Stimulated activated CD8-positive, alpha-beta memory T cell treated with anti-CD3 and anti-CD28 coated beads, Interleukin-4, amount 100 ng/mL, for 48 hours (primary cell): ENCODE measurements around the gene KCNJ1.

Experiments used
- DNase-seq: peaks from one replicate; pipeline ENCODE4 v3.0.0-alpha.2; 2020

KCNJ1 gene

GRCh38 chr11:128819198-128819597 lies 47.9 kb downstream of the KCNJ1 start:
- DNase-seq, result no peak

DNA sequence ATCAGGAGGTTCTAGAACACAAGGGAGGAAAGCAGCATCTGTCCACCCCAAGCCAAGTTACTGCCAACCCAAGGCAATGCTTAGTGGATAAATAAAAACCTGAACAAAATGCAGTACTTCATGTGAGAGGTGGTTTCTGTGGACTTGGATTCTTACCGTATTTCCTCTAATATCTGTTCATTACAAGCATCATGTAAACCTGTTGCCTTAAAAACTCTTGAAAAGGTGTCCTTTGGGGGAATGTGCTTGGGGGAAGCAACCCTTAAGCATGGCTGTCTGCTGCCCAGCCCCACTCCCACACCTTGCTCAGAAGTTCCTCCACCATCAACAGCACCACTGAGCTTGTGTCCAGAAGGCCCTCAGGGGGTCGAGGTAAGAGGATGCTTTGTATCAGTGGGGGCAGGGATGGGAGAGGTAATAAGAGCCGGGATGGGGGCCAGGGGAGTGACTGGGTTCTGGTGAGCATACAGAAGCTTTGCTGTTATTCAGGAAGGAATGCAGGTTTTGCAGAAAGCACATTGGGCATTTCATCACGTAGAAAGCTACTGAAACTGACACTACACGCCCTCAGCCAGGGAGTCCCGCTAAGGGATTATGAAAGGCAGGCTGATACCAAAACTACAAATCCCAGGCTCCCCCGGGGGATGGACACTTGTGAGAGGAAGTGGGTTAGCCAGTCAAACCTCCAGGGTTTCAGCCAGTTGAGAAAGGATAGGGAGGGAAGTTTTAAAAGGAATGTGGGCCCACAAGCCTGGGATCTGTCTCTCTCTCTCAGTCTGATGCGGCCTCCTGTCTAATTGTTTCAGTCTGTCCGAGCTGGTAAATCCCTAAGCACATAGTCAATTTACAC lies 52.0 kb downstream of the KCNJ1 start:
- DNase-seq, result no peak

DNA sequence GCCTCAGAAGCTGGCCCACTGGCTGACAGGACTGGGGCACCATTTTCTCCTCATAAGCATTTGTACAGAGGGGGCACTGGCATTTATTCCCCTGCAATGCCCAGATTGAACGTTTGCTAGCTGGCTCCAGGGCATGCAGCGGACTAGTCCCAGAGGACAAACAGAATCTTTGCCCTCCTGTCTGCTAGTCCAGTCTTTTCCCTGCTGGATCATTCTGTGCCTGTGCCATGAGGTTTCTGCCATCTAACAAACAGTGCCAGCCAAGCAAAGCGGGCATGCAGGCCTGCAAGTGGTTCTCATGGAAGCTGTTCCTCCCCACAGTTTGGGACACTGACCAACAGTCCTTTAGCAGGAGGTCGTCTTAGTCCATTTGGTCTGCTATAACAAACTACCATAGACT lies 53.4 kb downstream of the KCNJ1 start:
- no peak for DNase-seq

DNA sequence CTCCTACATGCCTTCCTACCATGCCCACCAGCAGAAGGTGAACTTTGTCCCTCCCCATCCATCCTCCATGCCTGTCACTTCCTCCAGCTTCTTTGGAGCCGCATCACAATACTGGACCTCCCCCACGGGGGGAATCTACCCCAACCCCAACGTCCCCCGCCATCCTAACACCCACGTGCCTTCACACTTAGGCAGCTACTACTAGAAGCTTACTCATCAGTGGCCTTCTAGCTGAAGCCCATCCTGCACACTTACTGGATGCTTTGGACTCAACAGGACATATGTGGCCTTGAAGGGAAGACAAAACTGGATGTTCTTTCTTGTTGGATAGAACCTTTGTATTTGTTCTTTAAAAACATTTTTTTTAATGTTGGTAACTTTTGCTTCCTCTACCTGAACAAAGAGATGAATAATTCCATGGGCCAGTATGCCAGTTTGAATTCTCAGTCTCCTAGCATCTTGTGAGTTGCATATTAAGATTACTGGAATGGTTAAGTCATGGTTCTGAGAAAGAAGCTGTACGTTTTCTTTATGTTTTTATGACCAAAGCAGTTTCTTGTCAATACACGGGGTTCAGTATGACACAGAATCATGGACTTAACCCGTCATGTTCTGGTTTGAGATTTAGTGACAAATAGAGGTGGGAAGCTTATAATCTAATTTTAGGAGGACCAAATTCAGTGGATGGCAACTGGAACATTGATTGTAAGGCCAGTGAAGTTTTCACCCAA lies 56.1 kb downstream of the KCNJ1 start:
- no peak for DNase-seq

- no peak for DNase-seq
Observed at GRCh38 chr11:128809128-128809527, 58.0 kb downstream of the KCNJ1 start.

DNA sequence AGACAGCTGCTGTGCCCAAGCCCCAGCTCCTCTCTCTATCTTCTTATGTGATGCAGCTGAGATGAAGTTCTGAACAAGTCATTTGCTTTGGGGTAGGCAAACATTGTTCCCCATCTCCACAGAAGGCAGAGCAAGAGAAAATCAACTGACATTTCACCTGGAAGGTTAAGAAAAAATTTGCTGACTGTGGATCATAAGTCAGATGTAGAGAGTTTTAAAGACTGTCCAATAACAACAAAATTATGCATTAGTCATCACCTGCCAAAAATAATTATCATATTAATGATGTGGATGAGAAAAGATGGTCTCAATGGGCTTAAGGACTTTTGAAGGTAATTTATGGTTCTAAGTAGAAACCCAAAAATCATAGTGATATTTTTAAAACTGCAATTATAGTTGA lies 59.2 kb downstream of the KCNJ1 start:
- DNase-seq, result no peak

DNA sequence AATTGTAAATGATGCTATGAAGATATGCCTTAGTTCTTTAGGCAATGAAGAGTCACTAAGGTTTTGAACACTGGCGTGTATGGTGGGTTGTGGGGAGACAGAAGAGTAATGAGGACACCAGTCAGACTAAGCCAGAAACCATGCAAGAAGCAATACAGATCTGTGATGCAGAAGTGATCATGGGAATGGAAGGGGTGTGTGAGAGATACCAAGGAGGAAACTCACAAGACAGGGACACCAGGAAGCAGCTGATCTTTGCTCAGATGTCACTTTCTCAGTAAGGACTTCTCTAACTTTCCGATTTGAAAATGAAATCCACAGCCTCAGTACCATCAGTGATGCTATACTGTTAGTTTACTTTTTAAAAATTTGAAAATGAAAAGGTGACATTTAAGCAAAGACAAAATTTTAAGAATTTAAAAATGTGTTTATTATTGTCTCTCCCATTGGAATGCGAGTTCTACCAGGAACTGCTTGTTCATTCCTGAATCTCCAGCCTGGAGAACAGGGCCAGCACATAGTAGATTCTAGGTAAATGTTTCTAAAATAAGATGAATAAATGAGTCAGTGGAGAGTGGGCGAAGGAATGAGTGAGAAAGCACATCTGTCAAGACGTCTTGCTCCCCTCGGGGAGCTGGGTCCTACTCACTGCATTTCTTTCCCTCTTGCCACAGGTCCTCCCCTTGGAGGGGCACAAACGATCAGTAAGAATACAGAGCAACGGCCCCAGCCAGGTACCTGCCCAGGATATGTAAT lies 60.4 kb downstream of the KCNJ1 start:
- no peak for DNase-seq

GRCh38 chr11:128804481-128804880 lies 62.6 kb downstream of the KCNJ1 start:
- no peak for DNase-seq

DNA sequence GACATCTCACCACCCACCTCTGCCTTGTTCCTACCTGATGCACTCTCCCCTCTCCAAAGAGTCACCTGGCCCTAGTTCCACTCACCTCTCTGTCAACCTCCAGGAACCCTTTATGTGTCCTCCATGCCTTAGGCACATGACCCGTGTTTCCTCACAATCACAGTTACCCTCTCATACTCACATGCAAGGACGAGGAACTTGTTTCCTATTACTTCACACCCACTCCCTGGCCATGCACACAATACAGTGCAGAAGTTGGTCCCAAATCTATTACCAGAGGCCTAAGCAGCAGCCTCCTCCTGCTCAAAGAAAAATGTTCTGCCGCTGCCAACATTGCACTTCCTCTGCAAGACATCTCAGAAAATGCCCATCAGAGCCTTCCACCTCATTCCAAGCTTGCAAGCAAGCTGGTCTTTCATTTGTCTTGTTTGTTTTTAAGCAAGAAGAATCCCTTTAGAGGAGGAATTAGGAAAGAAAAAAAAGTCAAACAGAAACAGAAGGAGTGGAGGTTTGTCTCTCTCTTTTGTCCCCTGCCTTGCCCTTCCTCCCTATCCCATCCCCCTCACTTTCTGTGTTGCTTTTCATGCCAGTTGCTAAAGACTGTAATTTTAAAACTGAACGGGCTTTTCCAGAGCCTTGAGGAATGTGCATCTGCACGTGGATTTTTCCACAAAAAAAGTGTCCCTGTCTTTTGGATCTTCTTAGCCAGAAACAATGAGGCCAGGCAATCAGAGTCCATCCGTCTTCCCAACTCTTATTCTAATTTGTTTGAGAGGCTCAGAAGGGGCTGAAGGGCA lies 63.4 kb downstream of the KCNJ1 start:
- DNase-seq, result no peak

- no peak for DNase-seq
Observed at GRCh38 chr11:128803011-128803410, 64.1 kb downstream of the KCNJ1 start.

- DNase-seq, result no peak
Observed at GRCh38 chr11:128802358-128802981, 64.6 kb downstream of the KCNJ1 start.

DNA sequence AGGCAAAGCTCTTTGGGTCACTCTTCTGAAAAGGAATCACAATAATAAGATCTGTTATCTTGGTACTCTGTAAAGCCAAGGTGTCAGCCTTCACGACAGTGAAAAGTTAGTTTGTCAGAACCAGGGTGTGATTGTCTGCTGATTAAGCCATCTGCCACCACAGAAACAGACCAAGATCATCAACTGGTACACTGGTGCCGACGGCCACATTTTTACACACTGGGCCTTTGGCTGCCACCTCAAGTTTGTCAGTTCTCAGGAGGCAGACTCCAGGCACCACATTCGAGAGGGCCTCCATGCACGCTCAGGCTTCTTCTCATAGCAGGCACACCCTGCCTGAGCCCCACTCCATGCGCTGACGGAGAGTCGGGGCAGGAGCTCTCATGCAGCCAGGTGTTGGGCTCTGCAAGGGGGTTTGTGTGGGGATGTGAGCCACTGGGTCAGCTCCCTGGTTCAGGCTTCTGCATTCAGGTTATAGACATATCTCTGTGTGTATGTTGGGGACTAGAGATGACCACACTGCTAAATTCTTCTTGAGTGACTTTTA lies 66.2 kb downstream of the KCNJ1 start:
- DNase-seq, result no peak

DNA sequence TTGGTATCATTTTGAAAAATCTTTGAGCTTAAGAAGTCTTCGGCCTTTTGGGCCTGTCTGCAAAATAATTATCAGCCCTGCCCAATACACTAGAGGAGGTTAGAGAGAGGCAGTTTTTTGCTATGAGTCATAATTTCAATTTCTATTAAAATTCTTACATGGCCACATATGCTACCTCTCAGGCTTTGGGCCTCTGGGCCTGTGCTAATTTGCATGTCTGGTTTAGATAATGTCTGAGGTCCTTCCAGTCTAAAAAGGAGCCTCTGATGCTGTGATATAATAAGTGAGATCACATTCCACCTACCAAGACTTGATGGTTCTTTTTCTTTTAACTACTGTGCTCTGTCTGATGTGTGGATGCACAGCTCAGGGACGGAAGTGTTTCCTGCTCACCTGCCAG lies 70.8 kb downstream of the KCNJ1 start:
- no peak for DNase-seq

GRCh38 chr11:128790196-128790595 lies 76.9 kb downstream of the KCNJ1 start:
- no peak for DNase-seq

DNA sequence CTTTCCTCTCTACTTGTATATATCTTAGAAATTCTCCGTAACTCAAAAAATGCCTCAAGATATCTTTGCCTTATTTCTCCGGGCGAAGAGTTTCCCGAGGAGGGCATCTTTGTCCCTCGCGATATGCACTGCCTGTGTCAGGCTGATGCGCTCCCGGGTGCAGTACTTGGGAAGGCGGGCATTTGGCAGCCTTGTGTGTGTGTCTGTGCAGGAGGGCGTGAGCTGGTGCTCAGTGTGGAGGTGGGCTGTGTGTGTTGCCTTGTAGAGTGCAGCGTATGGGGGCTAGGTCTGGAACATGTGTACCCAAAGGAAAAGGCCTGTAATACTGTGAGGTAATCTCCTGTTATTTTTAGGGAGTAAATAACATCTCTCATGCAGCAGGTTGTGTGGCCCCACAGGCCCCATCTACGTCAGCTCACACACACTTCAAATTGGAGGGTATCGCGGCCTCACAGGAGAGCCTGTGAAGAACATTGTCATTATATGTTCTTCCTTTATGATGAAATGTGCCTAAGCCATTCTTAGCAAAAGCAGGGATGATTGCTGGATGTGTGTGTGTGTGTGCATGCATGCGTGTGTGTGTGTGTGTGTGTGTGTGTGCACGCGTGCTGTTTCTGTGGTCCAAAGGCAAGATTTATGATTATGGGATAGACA lies 77.5 kb downstream of the KCNJ1 start:
- DNase-seq, result no peak
